Measurements from ENCODE around the gene EPB41.
"Not testable (repeated sequence)": the region's sequence is repeated elsewhere in the genome, so short reads cannot be mapped to it uniquely, and the experiment has no call there.

Gene EPB41

DNA sequence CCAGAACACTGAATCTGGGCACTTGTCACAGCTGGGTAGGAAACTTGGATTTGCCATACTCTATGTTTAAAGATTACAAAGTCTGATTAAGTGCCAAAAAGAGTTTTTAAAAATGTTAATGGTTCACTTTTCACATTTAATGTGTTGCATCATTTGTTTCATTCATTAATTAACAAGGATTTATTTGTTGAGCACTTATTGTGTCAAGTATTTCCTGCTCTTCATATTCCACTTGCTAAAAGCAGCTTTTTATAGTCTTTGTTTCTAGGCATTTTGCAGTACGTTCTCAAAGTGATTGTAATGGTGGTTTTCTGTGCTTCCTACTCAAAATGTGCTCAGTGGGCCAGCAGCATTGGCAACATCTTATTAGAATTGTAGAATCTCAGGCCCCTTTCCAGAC, 68.7 kb downstream of the EPB41 start:
- no peak for DNase-seq

DNA sequence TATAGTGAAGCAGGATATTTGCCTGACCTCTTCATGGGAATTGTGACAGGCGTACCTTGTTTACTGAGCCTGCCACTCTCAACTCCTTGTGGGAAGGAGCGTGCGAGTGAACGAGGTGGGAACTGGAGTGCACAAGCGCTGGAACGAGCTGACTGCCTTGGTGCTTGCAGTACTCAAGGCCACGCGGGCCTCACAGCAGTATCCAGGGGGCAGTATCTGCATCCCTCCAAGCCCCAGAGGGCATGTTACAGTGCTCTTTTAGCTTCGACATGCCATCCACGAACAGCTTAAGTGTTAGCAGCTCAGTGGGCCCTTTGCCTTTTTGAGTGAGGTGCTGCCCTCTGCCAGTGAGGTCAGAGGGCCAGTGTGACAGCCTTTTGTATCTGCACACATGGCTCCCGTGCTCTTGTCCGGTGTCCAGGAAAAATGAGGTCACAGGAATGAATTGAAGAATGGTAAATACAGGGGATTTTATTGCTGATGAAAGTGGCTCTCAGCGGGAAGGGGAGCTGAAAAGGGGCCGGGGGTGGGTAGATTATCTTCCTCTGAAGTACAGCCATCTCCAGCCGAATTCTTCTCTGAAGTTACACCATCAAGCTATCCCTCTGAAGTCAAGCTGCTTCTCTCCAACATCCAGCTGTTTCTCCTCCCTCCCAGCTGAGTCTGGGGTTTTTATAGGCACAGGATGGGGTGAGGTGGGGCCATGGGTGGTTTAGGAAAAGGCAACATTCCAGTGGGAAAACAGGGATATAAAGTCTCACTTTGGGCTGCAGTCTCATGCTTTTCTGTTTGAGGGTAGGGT, 69.3 kb downstream of the EPB41 start:
- DNase-seq: no peak

DNA sequence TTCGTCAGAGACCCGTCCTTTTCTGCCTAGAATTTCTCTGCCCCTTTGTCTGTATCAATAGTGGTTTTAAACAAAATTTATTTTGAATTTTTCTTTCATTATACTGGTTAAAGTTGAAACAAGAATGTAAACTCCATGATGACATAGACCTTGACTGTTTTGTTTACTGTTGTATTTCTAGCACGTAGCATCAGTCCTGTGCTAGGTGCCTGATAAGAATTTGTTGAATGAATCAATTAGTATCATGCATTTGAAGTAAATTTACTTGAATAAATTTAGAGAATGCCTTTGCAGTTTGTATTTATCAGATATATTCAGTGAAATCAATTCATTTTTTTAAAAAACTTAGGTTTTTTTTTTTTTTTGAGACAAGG, 69.9 kb downstream of the EPB41 start:
- no peak for DNase-seq

DNA sequence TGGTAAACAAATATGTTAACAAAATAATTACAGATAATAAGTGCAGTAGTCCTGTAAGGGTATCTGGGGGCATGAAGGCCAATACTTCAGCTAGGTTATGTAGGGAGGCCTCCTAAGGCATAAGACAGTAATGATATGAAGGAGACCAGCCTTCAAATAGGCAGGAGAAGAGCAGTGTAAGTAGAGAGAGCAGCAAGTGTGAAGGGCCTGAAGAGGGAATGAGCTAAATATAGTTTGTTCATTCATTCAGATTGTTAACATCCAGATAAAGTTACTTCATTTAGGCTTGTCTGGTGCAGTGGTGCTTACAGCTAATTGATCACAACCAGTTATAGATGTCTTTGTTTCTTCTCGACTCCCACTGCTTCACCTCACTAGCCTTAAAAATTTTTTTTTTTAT, 71.1 kb downstream of the EPB41 start:
- no peak for DNase-seq

DNA sequence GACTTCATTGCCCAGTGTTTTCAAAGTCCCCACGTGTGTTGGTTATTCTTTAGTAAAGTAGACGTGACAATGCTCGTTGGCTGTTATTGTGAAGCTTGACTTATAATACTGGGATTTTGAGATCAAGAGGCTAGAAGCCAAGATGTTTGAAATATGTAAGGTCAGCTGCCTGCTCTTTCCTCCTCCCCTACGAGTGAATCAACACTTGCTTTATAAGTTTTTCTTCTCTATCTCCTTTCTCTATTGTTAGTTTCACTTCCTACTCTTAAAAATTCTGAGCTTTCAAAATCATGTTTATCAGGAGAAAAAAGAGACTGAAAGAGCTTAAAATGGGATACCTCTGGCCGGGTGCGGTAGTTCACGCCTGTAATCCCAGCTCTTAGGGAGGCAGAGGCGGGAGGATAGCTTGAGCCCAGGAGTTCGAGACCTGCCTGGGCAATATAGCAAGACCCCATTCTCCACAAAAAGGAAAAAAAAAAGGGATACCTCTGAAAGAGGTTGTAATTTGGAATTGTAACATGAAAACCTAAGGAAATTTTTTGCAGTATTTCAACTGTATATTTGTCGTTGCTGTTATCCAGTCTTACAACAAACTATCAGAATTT, 72.0 kb downstream of the EPB41 start:
- DNase-seq: no peak

DNA sequence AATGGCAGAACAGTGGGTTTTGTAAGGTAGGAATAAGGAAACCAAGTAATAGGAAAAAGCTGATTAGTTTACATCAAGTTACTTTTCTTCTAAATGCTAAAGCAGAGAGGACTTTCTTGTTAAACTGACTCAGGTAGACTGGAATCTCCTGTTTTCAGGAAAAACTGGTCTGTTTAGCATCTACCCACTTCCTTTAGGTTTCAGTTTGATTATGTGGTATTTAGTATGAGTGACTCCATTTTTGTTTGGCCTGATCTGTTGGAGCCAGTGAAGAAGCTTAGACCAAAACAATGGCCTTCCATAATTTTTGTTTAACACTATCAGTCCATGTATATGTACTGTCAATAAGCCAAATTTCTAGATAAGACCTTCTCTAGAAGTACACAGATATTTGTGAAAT, 88.4 kb downstream of the EPB41 start:
- no peak for DNase-seq

DNA sequence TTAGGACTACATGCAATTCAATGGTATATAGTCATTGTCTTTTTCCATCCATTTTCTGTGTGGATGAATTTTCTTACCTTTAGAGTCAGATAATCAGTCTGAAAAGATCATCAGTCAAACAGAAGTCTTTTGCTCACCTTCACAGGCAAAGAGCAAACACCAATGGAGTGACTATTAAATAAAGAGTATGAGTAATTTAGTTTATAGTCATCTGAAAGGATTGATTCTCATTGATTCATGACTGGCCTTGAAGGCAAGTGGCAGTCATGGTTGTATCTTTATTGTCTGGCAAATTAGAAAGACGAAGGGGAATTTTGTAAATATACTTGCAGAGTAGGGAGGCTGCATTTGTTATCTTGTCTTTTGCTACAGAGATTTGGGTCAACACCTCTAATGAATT, 89.9 kb downstream of the EPB41 start:
- DNase-seq: no peak

DNA sequence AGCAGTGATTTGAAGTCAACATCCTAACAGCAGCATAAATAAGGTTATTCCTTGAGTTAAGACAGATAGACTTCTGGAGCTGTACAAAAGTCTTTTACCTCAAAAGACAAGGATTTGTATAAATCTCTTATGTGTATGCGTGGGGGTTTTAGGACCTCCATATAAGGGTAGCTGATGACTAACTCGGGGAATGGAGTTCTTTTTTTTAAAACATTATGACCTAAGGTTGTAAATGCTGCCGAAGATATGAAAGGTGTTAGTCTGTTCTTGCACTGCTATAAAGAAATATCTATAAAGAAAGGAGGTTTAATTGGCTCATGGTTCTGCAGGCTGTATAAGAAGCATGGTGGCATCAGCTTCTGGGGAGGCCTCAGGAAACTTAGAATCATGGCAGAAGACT, 90.4 kb downstream of the EPB41 start:
- no peak for DNase-seq

DNA sequence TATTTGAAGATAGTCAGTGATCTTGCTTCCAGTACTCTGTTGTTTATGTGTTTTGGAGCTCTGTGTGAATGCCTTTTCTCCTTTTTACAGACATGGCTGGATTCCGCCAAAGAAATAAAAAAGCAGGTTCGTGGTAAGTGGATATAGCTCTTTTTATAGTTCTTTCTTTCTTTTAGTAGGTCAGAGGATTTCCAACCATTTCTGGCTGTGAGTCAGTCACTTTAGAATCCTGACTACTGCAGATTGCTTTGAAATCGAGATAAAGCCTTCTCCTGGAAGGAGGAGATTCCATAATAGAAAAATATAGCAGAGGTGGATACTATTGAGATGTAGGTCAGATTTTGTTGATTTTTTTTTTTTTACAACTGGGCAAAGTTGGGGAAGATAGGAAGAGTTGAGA, 97.4 kb downstream of the EPB41 start:
- DNase-seq: no peak

DNA sequence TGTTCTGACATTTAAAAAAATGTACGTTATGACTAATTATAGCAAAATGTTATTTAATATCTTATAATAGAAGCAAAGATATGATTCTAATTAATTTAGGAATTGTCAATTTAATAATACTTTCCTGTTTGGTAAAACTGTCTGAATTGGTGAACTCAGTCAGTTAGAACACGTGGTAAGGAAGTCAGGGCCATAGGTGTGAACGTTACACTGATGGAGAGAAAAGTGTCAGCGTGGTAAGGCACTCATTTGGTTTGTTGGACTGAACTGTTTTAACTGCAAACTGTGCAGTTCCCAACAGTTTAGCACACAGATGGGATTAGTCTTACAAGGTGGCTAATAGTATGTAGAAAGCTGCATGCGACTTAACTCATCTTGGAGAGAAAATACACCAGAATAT, 102.9 kb downstream of the EPB41 start:
- no peak for DNase-seq

DNA sequence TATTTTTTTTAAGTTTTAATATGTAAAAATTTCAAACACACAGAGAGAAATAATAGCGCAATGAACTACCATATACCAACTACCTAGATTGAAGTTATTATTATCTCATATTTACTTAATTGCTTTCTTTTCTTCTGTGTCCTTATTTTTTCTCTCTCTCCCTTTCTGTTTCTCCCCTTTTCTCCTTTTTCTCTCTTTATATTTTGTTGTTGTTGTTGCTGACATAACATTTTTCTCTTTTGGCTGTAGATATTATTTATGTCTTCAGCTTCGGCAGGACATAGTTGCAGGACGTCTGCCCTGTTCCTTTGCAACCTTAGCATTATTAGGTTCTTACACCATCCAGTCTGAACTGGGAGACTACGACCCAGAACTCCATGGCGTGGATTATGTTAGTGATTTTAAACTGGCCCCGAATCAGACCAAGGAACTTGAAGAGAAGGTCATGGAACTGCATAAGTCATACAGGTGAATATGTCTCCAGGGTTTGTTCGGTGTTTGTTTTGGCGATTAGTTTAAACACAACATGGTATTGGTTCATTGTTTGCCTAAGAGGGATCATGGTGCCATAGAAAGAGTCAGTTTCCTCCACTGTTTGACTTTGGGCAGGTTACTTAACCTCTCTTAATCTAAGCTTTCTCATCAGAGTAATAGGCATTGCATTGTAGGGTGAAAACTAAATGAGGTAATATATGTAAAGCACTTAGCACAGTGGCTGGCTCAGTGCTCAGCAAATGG, 103.8 kb downstream of the EPB41 start:
- DNase-seq: no peak

DNA sequence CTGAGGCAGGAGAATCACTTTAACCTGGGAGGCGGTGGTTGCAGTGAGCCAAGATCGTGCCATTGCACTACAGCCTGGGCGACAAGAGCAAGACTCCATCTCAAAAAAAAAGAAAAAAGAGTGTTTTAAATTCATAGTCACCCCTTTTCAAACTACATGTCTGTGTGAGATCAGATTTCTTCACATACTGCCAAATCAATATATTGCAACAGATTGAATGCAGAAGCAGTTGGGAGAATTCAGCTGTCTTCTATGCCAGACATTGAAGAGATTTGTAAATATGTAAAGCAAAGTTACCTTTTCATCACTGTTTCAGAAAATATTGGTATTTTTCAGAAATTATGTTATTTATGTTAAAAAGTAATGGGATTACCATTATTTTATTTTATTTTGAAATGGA, 108.3 kb downstream of the EPB41 start:
- DNase-seq: no peak

DNA sequence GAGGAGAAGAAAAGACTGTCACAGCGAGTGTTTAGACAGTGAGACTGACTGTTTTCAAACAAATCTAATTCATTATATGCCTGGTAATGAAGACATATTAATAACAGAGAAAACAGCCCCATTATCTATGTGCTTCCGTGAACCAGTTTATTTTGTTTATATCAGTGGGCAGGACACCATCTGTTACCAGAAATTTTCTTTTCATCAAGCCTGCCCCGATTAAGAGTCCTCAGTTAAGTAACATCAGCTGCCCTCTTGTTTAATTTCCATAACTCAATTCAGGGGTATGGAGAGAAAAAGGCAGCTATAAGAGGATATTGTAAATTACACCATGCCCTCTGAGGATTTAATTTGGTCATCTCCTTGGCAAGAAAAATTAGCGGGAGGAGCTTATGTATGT, 115.3 kb downstream of the EPB41 start:
- peak; percentile 92 for DNase-seq

DNA sequence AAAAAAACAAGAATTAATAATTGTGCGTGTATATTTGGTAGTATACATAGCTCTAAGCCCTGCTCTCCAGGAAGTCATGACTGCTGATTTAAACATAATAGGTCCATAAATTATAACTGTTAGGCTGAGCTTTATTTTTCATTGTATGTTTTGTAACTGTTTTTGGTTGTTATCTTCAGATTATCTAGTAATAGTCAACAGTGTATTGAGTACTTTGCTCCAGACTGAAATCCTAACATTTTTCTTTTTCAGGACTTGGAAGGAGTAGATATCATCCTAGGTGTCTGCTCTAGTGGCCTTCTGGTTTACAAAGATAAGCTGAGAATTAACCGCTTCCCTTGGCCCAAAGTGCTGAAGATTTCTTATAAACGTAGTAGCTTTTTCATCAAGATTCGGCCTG, 118.5 kb downstream of the EPB41 start:
- no peak for DNase-seq

DNA sequence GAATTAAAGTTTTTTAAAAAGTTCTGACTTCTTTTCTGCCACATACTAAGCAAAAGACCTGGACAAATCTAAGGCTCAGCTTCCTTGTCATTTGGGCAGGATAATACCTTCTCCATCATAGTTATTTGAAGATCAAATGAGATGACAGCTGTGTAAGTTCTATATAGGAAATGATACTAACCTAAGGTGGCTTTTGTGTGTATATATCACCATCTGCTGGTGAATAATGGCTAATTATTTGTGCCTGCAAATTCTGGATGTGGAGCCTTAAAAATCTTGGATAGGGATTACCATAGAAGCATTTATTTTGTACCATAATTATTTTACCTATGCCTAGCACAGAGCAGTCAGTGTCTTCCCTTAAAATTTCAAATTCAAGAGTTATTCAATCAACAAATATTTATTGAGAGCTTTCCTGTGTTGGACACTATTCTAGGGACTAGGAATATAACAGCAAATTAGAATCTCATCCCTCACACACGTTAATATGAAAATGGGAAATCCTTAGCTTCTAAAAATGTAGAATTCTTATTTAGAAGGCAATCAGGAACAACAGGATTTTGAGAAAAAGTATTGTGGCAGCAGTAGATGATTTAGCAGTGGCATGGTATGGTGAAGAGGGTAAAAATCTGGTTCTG, 119.6 kb downstream of the EPB41 start:
- DNase-seq: peak; percentile 57

DNA sequence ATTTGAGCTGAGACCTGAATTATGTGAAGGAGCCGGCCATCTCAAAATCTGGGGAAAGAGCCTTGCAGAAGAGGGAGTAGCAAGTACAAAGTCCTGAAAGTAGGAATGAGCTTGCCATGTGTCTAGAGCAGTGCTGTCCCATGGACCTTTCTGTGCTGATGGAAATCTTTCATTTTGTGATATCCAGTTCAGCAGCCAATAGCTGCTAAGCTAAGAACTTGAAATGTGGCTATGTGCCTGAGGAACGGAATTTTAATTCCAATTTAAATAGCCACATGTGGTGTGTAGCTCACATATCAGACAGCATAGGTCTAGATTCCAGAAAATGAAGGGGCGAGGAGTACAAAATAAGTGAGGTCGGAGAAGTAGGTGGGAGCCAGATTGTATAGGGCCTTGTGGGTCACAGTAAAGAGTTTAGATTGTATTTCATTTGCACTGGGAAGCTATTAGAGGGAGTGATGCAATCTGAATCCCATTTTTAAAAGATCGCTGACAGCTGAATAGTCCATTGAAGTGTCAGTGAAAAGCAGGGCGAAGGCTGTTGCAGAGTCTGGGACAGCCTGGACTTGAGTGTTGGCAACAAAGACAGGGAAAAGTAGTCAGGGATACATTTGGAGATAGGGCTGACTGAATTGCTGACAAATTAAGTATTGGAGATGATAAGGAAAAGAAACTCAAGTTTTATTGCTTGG, 129.1 kb downstream of the EPB41 start:
- no peak for DNase-seq

DNA sequence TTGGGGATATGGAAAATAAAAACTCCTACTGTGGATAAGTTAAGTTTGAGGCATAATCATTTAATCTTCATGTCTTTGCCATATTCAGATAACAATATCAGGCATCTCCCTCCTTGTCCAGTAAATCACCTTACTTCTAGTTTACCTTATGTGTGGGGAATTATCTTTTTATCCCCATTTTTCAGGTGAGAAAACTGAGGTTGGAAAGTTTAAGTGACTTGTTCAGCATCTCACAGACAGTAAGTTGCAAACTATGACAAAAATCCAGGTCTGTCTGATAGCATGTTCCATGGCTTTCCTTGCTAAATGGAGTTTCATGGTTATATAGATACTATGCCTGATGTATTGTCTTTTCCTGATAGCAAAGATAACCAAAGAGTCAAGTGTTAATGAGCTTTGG, 129.6 kb downstream of the EPB41 start:
- DNase-seq: no peak

DNA sequence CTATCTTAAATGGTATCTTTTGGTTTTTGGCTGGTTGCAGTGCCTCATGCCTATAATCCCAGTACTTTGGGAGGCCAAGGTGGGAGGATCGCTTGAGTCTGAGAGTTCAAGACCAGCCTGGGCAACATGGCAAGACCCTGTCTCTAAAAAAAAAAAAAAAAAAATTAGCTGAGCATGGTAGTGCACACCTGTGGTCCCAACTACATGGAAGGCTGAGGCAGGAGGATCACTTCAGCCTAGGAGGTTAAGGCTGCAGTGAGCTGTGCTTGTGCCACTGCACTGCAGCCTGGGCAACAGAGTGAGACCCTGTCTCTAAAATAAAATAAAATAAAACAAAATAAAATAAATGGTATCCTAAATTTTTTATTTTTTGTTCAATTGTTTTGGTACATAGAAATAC, 131.3 kb downstream of the EPB41 start:
- not testable (repeated sequence) for DNase-seq

DNA sequence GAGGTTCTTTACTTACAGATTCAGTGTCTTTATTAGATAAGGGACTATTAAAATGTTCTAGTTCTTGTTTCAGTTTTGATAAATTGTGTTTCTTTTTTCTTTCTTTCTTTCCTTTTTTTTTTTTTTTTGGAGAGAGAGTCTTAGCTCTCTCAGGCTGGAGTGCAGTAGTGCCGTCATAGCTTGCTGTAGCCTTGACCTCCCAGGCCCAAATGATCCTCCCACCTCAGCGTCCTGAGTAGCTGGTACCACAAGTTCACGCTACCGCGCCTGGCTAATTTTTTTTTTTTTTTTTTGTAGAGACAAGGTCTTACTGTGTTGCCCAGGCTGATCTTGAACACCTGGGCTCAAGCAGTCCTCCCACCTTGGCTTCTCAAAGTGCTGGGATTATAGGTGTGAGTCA, 132.8 kb downstream of the EPB41 start:
- DNase-seq: no peak

DNA sequence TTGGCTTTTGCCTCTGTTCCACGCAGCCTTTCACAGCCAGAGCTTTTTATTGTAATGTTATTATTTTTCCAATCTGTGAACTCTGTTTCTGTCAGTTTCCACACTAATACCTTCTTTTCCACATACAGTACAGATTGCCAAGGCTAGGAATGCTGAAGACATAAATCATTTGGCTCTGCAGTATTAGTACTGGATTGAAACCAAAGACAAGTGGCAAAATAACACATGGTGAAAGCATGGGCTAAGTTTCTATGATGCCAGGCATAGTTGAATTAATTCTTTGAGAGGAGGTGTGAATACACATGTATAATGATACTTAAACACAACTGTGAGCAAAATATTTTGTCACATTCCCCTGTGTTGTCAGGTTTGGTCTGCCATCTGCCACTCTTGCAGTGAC, 135.8 kb downstream of the EPB41 start:
- no peak for DNase-seq

DNA sequence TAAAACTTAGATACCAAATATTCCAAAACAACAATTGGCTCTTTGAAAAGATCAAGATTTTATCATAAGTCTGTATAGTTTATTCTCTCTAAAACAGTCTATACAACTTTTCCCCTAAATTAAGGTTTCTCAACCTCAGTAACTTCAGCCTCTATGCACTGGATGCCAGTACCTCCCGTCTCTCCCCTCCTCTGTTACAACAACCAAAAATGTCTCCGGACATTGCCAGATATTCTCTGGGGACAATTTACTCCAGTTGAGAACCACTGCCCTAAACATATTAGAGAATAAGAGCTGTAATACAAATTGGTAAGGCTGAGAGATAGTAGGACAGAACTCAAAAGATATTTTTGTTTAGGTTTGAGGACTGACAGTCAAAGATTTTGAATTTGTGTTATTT, 137.7 kb downstream of the EPB41 start:
- DNase-seq: no peak

DNA sequence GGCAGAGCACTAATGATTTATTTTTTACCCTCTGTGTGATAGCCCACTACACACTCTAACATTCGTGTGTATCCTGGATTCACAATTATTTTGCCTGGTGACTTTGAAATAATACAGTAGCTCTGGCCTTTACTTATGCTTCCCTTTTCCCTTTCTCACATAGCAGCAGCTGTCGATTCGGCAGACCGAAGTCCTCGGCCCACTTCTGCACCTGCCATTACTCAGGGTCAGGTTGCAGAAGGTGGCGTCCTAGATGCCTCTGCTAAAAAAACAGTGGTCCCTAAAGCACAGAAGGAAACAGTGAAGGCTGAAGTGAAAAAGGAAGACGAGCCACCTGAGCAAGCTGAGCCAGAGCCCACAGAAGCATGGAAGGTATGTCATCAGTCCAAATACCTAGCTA, 138.6 kb downstream of the EPB41 start:
- no peak for DNase-seq

DNA sequence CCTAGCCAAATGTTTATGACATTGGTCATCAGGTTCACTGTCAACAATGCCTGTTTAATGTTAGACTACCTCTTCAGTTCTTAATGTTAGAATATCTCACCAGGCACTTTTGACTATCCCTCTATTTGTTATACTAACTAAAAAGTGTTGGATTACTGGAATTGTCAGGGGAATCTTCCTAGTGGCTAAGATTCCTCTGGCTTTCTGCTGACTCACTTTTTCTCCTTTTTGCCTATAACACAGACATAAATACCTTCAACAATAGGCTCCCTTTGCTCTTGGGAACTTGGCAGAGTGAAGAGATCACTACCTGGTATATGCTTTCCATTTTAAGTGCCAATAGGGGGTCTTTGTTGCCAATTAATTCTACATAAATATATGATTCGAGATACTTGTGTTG, 140.8 kb downstream of the EPB41 start:
- no peak for DNase-seq
